ENCODE data around the gene TFPI.

DNA sequence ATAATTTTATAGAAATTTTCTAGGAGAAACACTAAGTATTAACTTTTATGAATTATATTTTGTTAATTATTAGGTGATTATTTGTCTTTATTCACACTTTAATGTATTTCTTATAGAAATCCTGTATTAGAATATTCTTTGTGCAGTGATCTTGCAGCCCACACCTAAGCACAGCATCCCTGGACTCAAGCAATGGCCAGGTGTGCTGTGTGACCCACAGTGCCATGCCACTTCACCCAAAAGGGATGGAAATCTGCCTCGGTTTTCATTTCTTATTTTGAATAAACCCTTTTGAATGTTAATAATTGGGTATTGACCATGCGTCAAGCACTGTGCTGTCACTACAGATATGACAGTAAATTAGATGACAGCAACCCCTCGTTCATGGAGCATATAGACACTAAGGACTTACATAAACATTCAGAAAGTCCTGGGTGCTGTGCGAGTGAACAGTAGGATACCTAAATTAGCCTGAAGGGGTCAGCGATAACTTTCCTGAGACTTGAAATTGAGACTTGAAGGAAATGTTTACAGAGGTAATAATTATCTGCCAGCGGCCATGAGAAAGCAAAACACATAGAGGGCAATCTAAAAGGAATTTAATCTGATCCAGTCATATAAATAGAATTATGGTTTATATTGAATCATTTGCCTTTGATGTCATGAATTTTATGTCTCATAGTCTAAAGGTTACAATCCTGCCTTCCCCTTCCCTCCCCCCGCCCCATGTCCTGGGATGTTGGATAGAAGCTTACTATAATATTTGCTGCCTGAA is 53.5 kb downstream of the TFPI start:
- TF ChIP-seq, protein P1, sequence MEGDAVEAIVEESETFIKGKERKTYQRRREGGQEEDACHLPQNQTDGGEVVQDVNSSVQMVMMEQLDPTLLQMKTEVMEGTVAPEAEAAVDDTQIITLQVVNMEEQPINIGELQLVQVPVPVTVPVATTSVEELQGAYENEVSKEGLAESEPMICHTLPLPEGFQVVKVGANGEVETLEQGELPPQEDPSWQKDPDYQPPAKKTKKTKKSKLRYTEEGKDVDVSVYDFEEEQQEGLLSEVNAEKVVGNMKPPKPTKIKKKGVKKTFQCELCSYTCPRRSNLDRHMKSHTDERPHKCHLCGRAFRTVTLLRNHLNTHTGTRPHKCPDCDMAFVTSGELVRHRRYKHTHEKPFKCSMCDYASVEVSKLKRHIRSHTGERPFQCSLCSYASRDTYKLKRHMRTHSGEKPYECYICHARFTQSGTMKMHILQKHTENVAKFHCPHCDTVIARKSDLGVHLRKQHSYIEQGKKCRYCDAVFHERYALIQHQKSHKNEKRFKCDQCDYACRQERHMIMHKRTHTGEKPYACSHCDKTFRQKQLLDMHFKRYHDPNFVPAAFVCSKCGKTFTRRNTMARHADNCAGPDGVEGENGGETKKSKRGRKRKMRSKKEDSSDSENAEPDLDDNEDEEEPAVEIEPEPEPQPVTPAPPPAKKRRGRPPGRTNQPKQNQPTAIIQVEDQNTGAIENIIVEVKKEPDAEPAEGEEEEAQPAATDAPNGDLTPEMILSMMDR (IDR thresholded peaks at IDR 0.05), result peak; percentile 70
- TF ChIP-seq, protein P2, sequence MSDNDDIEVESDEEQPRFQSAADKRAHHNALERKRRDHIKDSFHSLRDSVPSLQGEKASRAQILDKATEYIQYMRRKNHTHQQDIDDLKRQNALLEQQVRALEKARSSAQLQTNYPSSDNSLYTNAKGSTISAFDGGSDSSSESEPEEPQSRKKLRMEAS (IDR thresholded peaks at IDR 0.05), result peak; percentile 42; the same call in 1 of the 2 replicates
- TF ChIP-seq POLR2A (IDR thresholded peaks at IDR 0.05; ENCODE audit: low read length) (no peak), POLR2AphosphoS2 (conservative IDR thresholded peaks at IDR 0.05; ENCODE audit: low read length) (no peak), CBX8 (IDR thresholded peaks at IDR 0.05) (no peak), CHD2 (IDR thresholded peaks at IDR 0.05; ENCODE audit: low read length, partially characterized antibody) (no peak)
- TF ChIP-seq, protein P3, sequence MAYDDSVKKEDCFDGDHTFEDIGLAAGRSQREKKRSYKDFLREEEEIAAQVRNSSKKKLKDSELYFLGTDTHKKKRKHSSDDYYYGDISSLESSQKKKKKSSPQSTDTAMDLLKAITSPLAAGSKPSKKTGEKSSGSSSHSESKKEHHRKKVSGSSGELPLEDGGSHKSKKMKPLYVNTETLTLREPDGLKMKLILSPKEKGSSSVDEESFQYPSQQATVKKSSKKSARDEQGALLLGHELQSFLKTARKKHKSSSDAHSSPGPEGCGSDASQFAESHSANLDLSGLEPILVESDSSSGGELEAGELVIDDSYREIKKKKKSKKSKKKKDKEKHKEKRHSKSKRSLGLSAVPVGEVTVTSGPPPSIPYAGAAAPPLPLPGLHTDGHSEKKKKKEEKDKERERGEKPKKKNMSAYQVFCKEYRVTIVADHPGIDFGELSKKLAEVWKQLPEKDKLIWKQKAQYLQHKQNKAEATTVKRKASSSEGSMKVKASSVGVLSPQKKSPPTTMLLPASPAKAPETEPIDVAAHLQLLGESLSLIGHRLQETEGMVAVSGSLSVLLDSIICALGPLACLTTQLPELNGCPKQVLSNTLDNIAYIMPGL (CRISPR knock-in tag; IDR thresholded peaks at IDR 0.05; ENCODE audit: borderline replicate concordance), result no peak
- TF ChIP-seq, protein P4, sequence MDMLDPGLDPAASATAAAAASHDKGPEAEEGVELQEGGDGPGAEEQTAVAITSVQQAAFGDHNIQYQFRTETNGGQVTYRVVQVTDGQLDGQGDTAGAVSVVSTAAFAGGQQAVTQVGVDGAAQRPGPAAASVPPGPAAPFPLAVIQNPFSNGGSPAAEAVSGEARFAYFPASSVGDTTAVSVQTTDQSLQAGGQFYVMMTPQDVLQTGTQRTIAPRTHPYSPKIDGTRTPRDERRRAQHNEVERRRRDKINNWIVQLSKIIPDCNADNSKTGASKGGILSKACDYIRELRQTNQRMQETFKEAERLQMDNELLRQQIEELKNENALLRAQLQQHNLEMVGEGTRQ (IDR thresholded peaks at IDR 0.05), result no peak

Data from A549 (cell line).